SH-SY5Y (cell line): ENCODE measurements around the gene GALK2.

Experiments used
- GATA2 ChIP-seq: IDR thresholded peaks from 2 replicates; pipeline ENCODE4 v1.6.1; 2011; ENCODE audit warnings: mild to moderate bottlenecking, low read depth, low read length
- GATA3 ChIP-seq: IDR thresholded peaks from 2 replicates; pipeline ENCODE4 v1.6.1; 2011; ENCODE audit warnings: low read depth, mild to moderate bottlenecking, low read length, moderate library complexity

GRCh38 chr15:49255966-49256759 is 86.1 kb downstream of the GALK2 start:
- no peak for TF ChIP-seq GATA2
- TF ChIP-seq GATA3: no peak
